Measurements from ENCODE around the gene CTNNA1.

DNA sequence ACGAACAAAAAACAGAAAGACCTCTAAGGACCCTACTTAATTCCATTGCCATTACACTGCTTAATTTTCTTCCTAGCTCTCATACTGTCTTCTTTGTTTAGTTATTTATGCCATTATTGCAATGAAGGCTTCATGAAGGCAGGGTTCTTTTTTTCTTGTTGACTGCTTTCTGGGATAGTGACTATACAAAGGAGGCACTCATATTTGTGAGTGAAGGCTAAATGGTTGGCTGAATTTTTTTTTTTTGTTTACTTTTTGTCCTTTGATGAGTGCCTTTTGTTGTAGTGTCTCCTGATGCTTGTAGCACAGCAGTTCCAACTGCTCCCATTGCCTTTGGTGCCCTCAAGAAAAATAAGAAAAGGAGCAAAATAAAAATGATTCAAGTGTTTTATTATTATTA lies 17.8 kb downstream of the CTNNA1 start:
- TF ChIP-seq, protein P1, sequence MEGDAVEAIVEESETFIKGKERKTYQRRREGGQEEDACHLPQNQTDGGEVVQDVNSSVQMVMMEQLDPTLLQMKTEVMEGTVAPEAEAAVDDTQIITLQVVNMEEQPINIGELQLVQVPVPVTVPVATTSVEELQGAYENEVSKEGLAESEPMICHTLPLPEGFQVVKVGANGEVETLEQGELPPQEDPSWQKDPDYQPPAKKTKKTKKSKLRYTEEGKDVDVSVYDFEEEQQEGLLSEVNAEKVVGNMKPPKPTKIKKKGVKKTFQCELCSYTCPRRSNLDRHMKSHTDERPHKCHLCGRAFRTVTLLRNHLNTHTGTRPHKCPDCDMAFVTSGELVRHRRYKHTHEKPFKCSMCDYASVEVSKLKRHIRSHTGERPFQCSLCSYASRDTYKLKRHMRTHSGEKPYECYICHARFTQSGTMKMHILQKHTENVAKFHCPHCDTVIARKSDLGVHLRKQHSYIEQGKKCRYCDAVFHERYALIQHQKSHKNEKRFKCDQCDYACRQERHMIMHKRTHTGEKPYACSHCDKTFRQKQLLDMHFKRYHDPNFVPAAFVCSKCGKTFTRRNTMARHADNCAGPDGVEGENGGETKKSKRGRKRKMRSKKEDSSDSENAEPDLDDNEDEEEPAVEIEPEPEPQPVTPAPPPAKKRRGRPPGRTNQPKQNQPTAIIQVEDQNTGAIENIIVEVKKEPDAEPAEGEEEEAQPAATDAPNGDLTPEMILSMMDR (IDR thresholded peaks at IDR 0.05; ENCODE audit: low read depth, low read length, poor library complexity, severe bottlenecking): no peak
- TF ChIP-seq EZH2phosphoT487 (IDR thresholded peaks at IDR 0.05; ENCODE audit: borderline replicate concordance, low read length): no peak
